NB4 (cell line): ENCODE measurements around the gene PIWIL4.
A peak's percentile ranks its signal among the peaks of the same experiment; 100 is the strongest.

Experiments used
- DNase-seq: peaks from one replicate; pipeline ENCODE4 v3.0.0; 2010; ENCODE audit warnings: low read depth
- H3K4me3 ChIP-seq: one replicate; pipeline ENCODE4 v1.5.1; 2011; ENCODE audit warnings: mild to moderate bottlenecking, low read depth, low read length, moderate library complexity
- CTCF ChIP-seq: IDR thresholded peaks from one replicate; pipeline ENCODE4 v1.5.1; 2012; ENCODE audit warnings: low read depth, low read length
- MAX ChIP-seq: IDR thresholded peaks from 2 replicates; pipeline ENCODE4 v1.6.1; 2011; ENCODE audit warnings: low read depth, low read length
- MYC ChIP-seq: IDR thresholded peaks from 2 replicates; pipeline ENCODE4 v1.6.1; 2011; ENCODE audit warnings: low read depth, low read length
- POLR2A ChIP-seq: IDR thresholded peaks from 2 replicates; pipeline ENCODE4 v1.6.1; 2011; ENCODE audit warnings: mild to moderate bottlenecking; ENCODE audit not compliant: insufficient read length; ENCODE audit errors: extremely low read depth

The PIWIL4 gene

GRCh38 chr11:94526645-94527438 lies 40.3 kb upstream of the PIWIL4 start:
- no peak for TF ChIP-seq POLR2A
- no peak overlapping the region for H3K4me3 ChIP-seq
- DNase-seq = peak; percentile 68

GRCh38 chr11:94528551-94528950 lies 38.6 kb upstream of the PIWIL4 start:
- no peak overlapping the region for H3K4me3 ChIP-seq
- no peak for DNase-seq
- TF ChIP-seq POLR2A (no peak), CTCF (no peak), MAX (no peak), MYC (no peak)

GRCh38 chr11:94532211-94532610 lies 35.0 kb upstream of the PIWIL4 start:
- no peak for TF ChIP-seq CTCF
- no peak for TF ChIP-seq POLR2A
- no peak for TF ChIP-seq MAX
- TF ChIP-seq MYC = no peak
- no peak overlapping the region for H3K4me3 ChIP-seq
- DNase-seq = no peak

GRCh38 chr11:94533206-94533605 lies 34.0 kb upstream of the PIWIL4 start:
- no peak for DNase-seq
- TF ChIP-seq CTCF (no peak), MYC (no peak), MAX (no peak), POLR2A (no peak)

GRCh38 chr11:94533696-94534630 lies 33.2 kb upstream of the PIWIL4 start:
- TF ChIP-seq MAX = no peak
- no peak overlapping the region for H3K4me3 ChIP-seq
- DNase-seq = no peak

More at GRCh38 chr11:94533206-94533605, 34.0 kb upstream of the PIWIL4 start:
- H3K4me3 ChIP-seq = no peak overlapping the region

- TF ChIP-seq MYC (no peak), MAX (no peak)
- no peak overlapping the region for H3K4me3 ChIP-seq
- no peak for DNase-seq
Observed at GRCh38 chr11:94536386-94536785, 30.8 kb upstream of the PIWIL4 start.

GRCh38 chr11:94537031-94537600 lies 30.1 kb upstream of the PIWIL4 start:
- no peak for DNase-seq
- no peak overlapping the region for H3K4me3 ChIP-seq
- TF ChIP-seq CTCF (no peak), POLR2A (no peak), MYC (no peak), MAX (no peak)
